Liver (tissue), 3 donors: ENCODE measurements around the gene PKDREJ.

ENCODE experiments used
- EGR1 ChIP-seq, 2 donors: IDR thresholded peaks; 2 replicates each; pipeline ENCODE4 v1.6.1; 2016 to 2018; ENCODE audit warnings: antibody characterized with exemption in 2 of 2, low read depth in 2 of 2
- TF ChIP-seq, protein P1 (sequence below): IDR thresholded peaks from 2 replicates; pipeline ENCODE4 v1.6.1; 2016; ENCODE audit warnings: antibody characterized with exemption
- TF ChIP-seq, protein P2 (sequence below): fragments of 150-350 bp; IDR thresholded peaks from 2 replicates; pipeline ENCODE4 v1.5.1; 2017; ENCODE audit warnings: improper control_type of control experiment, low read depth, low read length; ENCODE audit not compliant: missing input control
- donor health status: healthy.
- donor health status: healthy.

DNA sequence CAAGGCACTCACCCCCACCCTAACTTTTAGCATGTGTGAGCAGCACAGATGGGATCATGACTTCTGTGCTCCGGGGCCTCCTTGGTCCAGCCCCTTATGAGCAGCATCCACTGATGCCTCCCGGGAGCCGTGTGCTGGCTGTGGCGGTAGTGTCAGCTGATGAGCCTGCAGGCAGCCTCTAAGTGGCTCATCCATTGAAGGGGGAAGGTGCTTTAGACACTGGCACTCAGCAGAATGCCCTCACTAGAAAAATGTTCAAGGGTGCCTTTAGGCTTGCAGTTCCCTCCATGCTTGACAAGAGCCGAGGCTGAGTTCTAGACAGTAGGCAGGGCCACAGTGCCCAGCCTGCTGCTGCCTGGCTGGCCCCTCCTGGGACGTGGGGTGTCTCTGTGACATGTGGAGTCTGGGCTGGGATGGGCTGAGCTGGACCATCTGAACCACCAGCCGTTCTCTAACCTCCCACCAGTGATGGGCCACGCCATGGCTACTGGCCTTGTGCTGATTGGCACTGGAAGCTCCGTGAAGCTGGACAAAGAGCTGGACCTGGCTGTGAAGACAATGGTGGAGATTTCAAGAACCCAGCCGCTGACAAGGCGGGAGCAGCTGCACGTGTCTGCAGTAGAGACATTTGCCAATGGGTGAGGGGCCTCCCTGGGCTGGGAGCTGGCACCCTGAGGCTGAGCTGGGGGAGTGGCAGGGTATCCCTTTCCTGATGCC lies 10.4 kb upstream of the PKDREJ start:
- TF ChIP-seq, protein P1, sequence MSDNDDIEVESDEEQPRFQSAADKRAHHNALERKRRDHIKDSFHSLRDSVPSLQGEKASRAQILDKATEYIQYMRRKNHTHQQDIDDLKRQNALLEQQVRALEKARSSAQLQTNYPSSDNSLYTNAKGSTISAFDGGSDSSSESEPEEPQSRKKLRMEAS, result no peak
- no peak for TF ChIP-seq EGR1 (IDR thresholded peaks at IDR 0.05; ENCODE audit: low read depth in 2 of 2)
- TF ChIP-seq, protein P2, sequence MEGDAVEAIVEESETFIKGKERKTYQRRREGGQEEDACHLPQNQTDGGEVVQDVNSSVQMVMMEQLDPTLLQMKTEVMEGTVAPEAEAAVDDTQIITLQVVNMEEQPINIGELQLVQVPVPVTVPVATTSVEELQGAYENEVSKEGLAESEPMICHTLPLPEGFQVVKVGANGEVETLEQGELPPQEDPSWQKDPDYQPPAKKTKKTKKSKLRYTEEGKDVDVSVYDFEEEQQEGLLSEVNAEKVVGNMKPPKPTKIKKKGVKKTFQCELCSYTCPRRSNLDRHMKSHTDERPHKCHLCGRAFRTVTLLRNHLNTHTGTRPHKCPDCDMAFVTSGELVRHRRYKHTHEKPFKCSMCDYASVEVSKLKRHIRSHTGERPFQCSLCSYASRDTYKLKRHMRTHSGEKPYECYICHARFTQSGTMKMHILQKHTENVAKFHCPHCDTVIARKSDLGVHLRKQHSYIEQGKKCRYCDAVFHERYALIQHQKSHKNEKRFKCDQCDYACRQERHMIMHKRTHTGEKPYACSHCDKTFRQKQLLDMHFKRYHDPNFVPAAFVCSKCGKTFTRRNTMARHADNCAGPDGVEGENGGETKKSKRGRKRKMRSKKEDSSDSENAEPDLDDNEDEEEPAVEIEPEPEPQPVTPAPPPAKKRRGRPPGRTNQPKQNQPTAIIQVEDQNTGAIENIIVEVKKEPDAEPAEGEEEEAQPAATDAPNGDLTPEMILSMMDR, result no peak
